GM12892 (cell line): ENCODE measurements around the gene KRTAP4-6.
"Not testable (repeated sequence)": the region's sequence is repeated elsewhere in the genome, so short reads cannot be mapped to it uniquely, and the experiment has no call there.

ENCODE experiments used
- DNase-seq: peaks from one replicate; pipeline ENCODE4 v3.0.0; 2011; ENCODE audit not compliant: insufficient read length
- FAIRE-seq: peaks from 2 replicates; lab custom pipeline; 2011; peaks lifted over from hg19 to GRCh38; lab: Jason Lieb, UNC
- POLR2A ChIP-seq: IDR thresholded peaks from 2 replicates; pipeline ENCODE4 v1.6.1; 2011; ENCODE audit warnings: low read depth, low read length, control low read depth
- POLR2AphosphoS5 ChIP-seq: IDR thresholded peaks from 2 replicates; pipeline ENCODE4 v1.6.1; 2011; ENCODE audit warnings: low read depth, low read length, control low read depth
- TAF1 ChIP-seq: IDR thresholded peaks from 2 replicates; pipeline ENCODE4 v1.6.1; 2011; ENCODE audit warnings: low read depth, mild to moderate bottlenecking, control low read depth, low read length, borderline replicate concordance

Gene KRTAP4-6

GRCh38 chr17:41118721-41119120 lies 21.6 kb downstream of the KRTAP4-6 start:
- DNase-seq (no peak), FAIRE-seq (no peak)
- TF ChIP-seq TAF1 (no peak), POLR2A (no peak), POLR2AphosphoS5 (no peak)

- not testable (repeated sequence) for DNase-seq, FAIRE-seq
These were observed 22.4 kb downstream of the KRTAP4-6 start, which contains the start of gene KRTAP4-11 for GRCh38 chr17:41117846-41118386. Gene KRTAP4-11, minus strand, starts transcription at chr17:41118373. Its CDS starts 58 bp downstream, at chr17:41118315.

- TF ChIP-seq POLR2A (no peak), TAF1 (no peak), POLR2AphosphoS5 (no peak)
- FAIRE-seq (no peak), DNase-seq (no peak)
These were observed 24.0 kb downstream of the KRTAP4-6 start for GRCh38 chr17:41116297-41116696.

GRCh38 chr17:41111151-41111885 lies 29.0 kb downstream of the KRTAP4-6 start:
- no peak for FAIRE-seq
- TF ChIP-seq TAF1 = no peak
- TF ChIP-seq POLR2A = no peak
- no peak for TF ChIP-seq POLR2AphosphoS5

GRCh38 chr17:41108728-41109386 lies 31.5 kb downstream of the KRTAP4-6 start:
- DNase-seq = not testable (repeated sequence)

More at GRCh38 chr17:41111151-41111885, 29.0 kb downstream of the KRTAP4-6 start:
- no peak for DNase-seq

GRCh38 chr17:41107941-41108450 lies 32.3 kb downstream of the KRTAP4-6 start:
- TF ChIP-seq TAF1 = no peak
- no peak for TF ChIP-seq POLR2AphosphoS5
- no peak for TF ChIP-seq POLR2A
- DNase-seq (no peak), FAIRE-seq (no peak)

More at GRCh38 chr17:41108728-41109386, 31.5 kb downstream of the KRTAP4-6 start:
- FAIRE-seq = not testable (repeated sequence)

GRCh38 chr17:41105347-41105746 lies 35.0 kb downstream of the KRTAP4-6 start, which contains the start of gene KRTAP4-9:
Gene KRTAP4-9, plus strand, starts transcription at chr17:41105389. Its CDS starts 0 bp downstream, at chr17:41105389.
- not testable (repeated sequence) for FAIRE-seq, DNase-seq

GRCh38 chr17:41104386-41105038 lies 35.8 kb downstream of the KRTAP4-6 start:
- FAIRE-seq, DNase-seq: not testable (repeated sequence)

GRCh38 chr17:41103896-41104295 lies 36.4 kb downstream of the KRTAP4-6 start:
- no peak for FAIRE-seq
- no peak for DNase-seq
- TF ChIP-seq POLR2AphosphoS5 (no peak), TAF1 (no peak), POLR2A (no peak)

- TF ChIP-seq POLR2A (no peak), POLR2AphosphoS5 (no peak), TAF1 (no peak)
- DNase-seq (no peak), FAIRE-seq (no peak)
These were observed 38.6 kb downstream of the KRTAP4-6 start, which contains the start of gene KRTAP4-16 for GRCh38 chr17:41101586-41102259. Gene KRTAP4-16, minus strand, starts transcription at chr17:41102209. Its CDS starts 0 bp downstream, at chr17:41102209.

GRCh38 chr17:41099682-41100480 lies 40.5 kb downstream of the KRTAP4-6 start:
- not testable (repeated sequence) for FAIRE-seq, DNase-seq
